Tibial nerve (tissue), 4 donors: ENCODE results near the gene NSRP1. TPM values are rescaled to one million over a fixed set of nuclear protein-coding genes. Genes with fewer than 3 reads are reported as not detected.

Experiments
- DNase-seq, 2 donors: peaks; one replicate each; pipeline ENCODE4 v3.0.0-alpha.2; 2019; ENCODE audit warnings: low spot score in 2 of 2
- H3K27ac ChIP-seq, 4 donors: fragments of 200-600 bp; sonication (generic) in 3 of 4; one replicate each; pipeline ENCODE4 v1.5.1; 2017 to 2019; ENCODE audit warnings: mild to moderate bottlenecking in 1 of 4
- H3K27me3 ChIP-seq, 2 donors: fragments of 200-600 bp; sonication (generic) in 1 of 2; one replicate each; pipeline versions ENCODE4 v1.5.1 to v1.6.0; 2017 to 2019
- H3K36me3 ChIP-seq, 3 donors: fragments of 200-600 bp; sonication (generic); one replicate each; pipeline ENCODE4 v1.5.1; 2018 to 2019
- H3K4me1 ChIP-seq, 4 donors: fragments of 200-600 bp; sonication (generic) in 3 of 4; one replicate each; pipeline ENCODE4 v1.5.1; 2017 to 2019
- H3K4me3 ChIP-seq, 4 donors: fragments of 200-600 bp; sonication (generic) in 3 of 4; one replicate each; pipeline ENCODE4 v1.5.1; 2017 to 2019; ENCODE audit warnings: mild to moderate bottlenecking in 1 of 4, moderate library complexity in 1 of 4
- H3K9me3 ChIP-seq, 4 donors: fragments of 200-600 bp; sonication (generic) in 3 of 4; one replicate each; pipeline ENCODE4 v1.5.1; 2017 to 2019
- EP300 ChIP-seq, 2 donors: sonication (generic); formaldehyde crosslinking; IDR thresholded peaks; one replicate each; pipeline ENCODE4 v1.6.1; 2017; ENCODE audit warnings: antibody characterized with exemption in 2 of 2, mild to moderate bottlenecking in 1 of 2
- POLR2A ChIP-seq, 2 donors: fragments of 450-650 bp; IDR thresholded peaks; one replicate each; pipeline ENCODE4 v1.6.1; 2017; ENCODE audit warnings: antibody characterized with exemption in 2 of 2, mild to moderate bottlenecking in 2 of 2, moderate library complexity in 2 of 2
- WGBS, 2 donors: methylation state at CpG; one replicate each; pipeline ENCODE4 v1.1.5; 2018; 5-methylcytosine and 5-hydroxymethylcytosine counted together
- total RNA-seq, 4 donors: library from RNA; depleted of rRNA; stranded (reverse); fragments of >200 nt; gene quantifications; one replicate each; pipeline ENCODE4 v1.1.0, GENCODE V29; 2016
- TF ChIP-seq, protein P1 (sequence below), 5 experiments: fragments of 200-600 bp in 3 of 5; fragments of 450-650 bp in 2 of 5; sonication (generic) in 3 of 5; IDR thresholded peaks; one replicate each; pipeline ENCODE4 v1.5.1; 2016 to 2019; ENCODE audit warnings: antibody characterized with exemption in 5 of 5, mild to moderate bottlenecking in 3 of 5, moderate library complexity in 2 of 5

NSRP1 gene
- total RNA-seq, 4 donors from 2014 or later: 23.3 to 55.5 (median 34.4) TPM

DNA sequence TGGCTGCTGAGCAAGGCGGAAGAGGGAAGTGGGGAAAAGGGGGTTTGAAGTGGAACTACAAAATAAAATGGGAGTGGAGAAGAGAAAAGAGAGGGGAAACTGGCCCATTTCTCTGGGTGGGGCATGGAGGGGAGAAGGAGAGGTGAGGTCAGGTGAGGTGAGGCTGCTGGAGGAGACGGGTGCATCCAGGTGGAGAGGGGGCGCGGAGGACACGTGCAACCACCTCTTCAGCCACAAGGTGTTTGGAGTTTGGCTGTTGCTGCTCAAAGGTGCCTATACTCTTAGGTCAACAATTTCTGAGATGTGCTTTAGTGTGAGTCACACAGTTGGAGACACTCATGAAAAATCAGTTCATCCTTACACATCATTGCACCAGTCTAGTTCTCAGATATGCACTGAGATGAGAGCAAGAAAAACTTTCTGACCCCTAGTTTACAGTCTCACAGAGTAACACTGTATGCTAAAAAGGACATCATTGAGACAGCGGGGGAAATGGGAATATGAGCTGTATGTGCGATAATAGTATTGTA is 114.0 kb downstream of the NSRP1 start:
- no peaks in the 10 kb centered on the region for H3K9me3 ChIP-seq
- no peak overlapping the region for H3K4me3 ChIP-seq
- 83 to 85% methylated on average over 7 of the region's 7 CpGs for WGBS, 2 donors
- no peaks in the 10 kb centered on the region for H3K36me3 ChIP-seq
- peaks cover 0 to 12% (median 9%) of the 10 kb centered on the region in 4 donors for H3K4me1 ChIP-seq
- peaks cover 0 to 7% of the 10 kb centered on the region in 2 donors for H3K27me3 ChIP-seq
- DNase-seq: no peak
- no peak overlapping the region for H3K27ac ChIP-seq
- TF ChIP-seq EP300 (IDR thresholded peaks at IDR 0.05): no peak
- TF ChIP-seq, protein P1, sequence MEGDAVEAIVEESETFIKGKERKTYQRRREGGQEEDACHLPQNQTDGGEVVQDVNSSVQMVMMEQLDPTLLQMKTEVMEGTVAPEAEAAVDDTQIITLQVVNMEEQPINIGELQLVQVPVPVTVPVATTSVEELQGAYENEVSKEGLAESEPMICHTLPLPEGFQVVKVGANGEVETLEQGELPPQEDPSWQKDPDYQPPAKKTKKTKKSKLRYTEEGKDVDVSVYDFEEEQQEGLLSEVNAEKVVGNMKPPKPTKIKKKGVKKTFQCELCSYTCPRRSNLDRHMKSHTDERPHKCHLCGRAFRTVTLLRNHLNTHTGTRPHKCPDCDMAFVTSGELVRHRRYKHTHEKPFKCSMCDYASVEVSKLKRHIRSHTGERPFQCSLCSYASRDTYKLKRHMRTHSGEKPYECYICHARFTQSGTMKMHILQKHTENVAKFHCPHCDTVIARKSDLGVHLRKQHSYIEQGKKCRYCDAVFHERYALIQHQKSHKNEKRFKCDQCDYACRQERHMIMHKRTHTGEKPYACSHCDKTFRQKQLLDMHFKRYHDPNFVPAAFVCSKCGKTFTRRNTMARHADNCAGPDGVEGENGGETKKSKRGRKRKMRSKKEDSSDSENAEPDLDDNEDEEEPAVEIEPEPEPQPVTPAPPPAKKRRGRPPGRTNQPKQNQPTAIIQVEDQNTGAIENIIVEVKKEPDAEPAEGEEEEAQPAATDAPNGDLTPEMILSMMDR (IDR thresholded peaks at IDR 0.05): no peak
- no peak for TF ChIP-seq POLR2A (IDR thresholded peaks at IDR 0.05)

DNA sequence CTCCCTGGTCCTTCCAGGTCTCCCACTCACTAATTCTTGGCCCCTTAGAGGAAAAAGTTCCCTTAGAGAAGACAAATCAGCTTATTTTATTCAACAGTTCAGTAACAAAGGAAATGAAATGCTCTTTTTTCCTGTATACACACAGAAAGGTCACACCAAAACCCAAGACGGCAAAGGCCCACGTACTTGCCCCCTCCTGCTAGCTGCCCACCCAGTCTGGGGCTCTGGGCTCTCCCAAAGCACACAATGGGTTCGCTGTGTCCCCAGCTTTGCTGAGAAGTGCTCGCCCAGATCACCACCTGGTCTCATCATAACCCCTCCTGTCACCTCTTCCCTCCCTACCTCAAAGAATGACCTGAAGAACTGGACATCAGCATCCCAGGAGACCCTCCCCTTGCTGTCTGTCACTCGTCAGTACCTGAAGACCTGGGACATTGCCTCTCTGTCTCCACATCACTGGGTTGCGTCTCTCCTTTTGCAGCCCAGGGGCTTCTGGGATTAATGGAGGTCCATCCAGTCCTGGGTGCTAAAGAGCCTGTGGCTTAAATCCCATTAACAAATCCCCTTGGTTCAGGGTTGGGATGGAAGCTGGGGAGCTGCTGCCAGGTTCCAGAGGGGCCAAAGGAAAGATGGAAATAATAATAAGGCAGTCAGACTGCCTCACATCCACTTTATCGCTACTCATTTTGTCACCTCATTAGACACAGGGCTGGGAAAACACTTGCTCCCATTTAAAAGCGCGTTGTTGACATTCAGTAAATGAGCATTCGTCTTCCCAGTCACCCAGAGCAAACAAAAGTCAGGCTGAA is 115.6 kb downstream of the NSRP1 start:
- no peak for DNase-seq
- WGBS, 2 donors: 50 to 55% methylated on average over 10 of the region's 10 CpGs
- Histone ChIP-seq H3K27me3 (peaks cover 0 to 22% of the 10 kb centered on the region in 2 donors), H3K4me1 (peaks cover 0 to 25% (median 22%) of the 10 kb centered on the region in 4 donors), H3K4me3 (no peak overlapping the region), H3K36me3 (no peaks in the 10 kb centered on the region), H3K27ac (peak overlapping the region in 1 of 4 donors; percentile 59), H3K9me3 (no peaks in the 10 kb centered on the region)
- TF ChIP-seq, protein P1 (IDR thresholded peaks at IDR 0.05): no peak
- TF ChIP-seq POLR2A (IDR thresholded peaks at IDR 0.05): no peak
- TF ChIP-seq EP300 (IDR thresholded peaks at IDR 0.05): peak in 1 of 2 donors; percentile 51

- no peak for DNase-seq
- H3K9me3 ChIP-seq: no peaks in the 10 kb centered on the region
- H3K36me3 ChIP-seq: no peaks in the 10 kb centered on the region
- peaks cover 0 to 29% of the 10 kb centered on the region in 2 donors for H3K27me3 ChIP-seq
- peaks cover 0 to 32% (median 28%) of the 10 kb centered on the region in 4 donors for H3K4me1 ChIP-seq
- 55 to 59% methylated on average over 8 to 11 of the region's 11 CpGs for WGBS, 2 donors
- H3K4me3 ChIP-seq: no peak overlapping the region
- H3K27ac ChIP-seq: peak overlapping the region in 2 of 4 donors; percentile 7 to 59
- no peak for TF ChIP-seq POLR2A (IDR thresholded peaks at IDR 0.05)
- TF ChIP-seq, protein P1 (IDR thresholded peaks at IDR 0.05): no peak
- TF ChIP-seq EP300 (IDR thresholded peaks at IDR 0.05): no peak
Measured at GRCh38 chr17:30232824-30233427, 116.3 kb downstream of the NSRP1 start.

GRCh38 chr17:30234296-30234695 is 117.7 kb downstream of the NSRP1 start:
- no peak for DNase-seq
- WGBS, 2 donors: 70 to 75% methylated on average over 6 of the region's 6 CpGs
- Histone ChIP-seq H3K4me3 (no peak overlapping the region), H3K36me3 (no peaks in the 10 kb centered on the region), H3K4me1 (peaks cover 0 to 41% (median 28%) of the 10 kb centered on the region in 4 donors), H3K9me3 (no peaks in the 10 kb centered on the region), H3K27me3 (peaks cover 0 to 42% of the 10 kb centered on the region in 2 donors), H3K27ac (peak overlapping the region in 1 of 4 donors; percentile 66)
- TF ChIP-seq EP300 (IDR thresholded peaks at IDR 0.05) (no peak), POLR2A (IDR thresholded peaks at IDR 0.05) (no peak)
- TF ChIP-seq, protein P1 (IDR thresholded peaks at IDR 0.05): no peak
